Endometrium (tissue), 2 donors: Measurements from ENCODE around the gene OLA1.

Source experiments
- FAIRE-seq: peaks from 2 replicates; lab custom pipeline; 2012; peaks lifted over from hg19 to GRCh38; lab: Jason Lieb, UNC
- donor health status: control.
- donor health status: control.

The OLA1 gene

GRCh38 chr2:174033163-174033550 is 215.2 kb downstream of the OLA1 start:
- FAIRE-seq, result no peak

GRCh38 chr2:174031226-174031625 is 217.1 kb downstream of the OLA1 start:
- FAIRE-seq, result no peak

DNA sequence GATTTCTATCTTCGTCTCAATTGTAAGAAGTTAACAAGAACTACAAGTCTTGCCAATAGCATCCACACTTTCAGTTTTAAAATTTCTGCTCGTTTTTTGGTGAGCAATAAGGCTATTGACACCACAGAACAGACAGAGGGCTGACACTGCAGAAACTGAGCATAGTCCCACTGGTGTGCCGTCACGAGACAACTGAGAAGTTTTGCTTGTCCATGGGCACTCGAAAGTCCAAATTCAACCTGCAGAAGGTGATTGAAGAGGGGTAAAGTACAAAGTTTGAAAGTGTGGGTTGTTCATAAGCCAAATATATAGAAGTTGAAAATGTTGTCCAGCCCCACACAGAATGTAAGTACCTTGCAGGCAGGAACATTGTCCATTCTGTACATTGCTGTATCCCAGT is 219.4 kb downstream of the OLA1 start:
- no peak for FAIRE-seq

GRCh38 chr2:174027956-174028355 is 220.4 kb downstream of the OLA1 start:
- FAIRE-seq, result no peak

DNA sequence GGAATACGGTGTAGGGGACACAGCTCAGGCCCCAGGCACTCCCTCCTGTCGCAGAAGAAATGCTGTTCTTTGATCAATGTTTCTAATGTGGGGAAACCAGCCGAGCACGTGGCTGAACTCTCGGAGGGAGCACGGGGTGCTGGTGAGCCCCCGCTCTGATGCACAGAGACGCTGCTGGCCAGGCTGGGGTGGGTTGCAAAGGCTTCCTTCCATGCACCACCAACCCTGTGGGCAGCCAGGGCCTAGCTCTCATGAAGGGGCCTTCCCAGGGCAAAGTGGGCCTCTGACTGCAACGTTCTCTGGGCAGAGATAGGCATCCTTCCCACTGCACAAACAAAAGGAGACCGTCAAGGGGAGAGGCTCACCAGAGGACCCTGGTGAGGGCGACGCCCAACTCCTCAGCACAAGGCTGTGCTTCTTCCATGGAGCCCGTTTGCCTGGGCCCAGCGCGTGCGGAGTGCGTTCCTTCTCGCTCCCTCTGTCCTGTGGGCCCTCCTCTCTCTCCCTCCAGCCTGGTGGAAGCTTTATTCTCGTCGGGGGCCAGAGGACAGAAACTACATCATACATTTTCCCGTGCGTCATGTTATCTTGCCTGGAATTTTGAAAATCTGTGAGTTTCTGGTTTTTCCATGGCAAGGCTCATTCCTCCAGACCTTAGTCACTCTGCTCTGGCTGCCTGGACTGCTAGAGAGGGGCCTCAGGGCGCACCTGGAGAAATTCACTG is 222.0 kb downstream of the OLA1 start:
- FAIRE-seq, result no peak

DNA sequence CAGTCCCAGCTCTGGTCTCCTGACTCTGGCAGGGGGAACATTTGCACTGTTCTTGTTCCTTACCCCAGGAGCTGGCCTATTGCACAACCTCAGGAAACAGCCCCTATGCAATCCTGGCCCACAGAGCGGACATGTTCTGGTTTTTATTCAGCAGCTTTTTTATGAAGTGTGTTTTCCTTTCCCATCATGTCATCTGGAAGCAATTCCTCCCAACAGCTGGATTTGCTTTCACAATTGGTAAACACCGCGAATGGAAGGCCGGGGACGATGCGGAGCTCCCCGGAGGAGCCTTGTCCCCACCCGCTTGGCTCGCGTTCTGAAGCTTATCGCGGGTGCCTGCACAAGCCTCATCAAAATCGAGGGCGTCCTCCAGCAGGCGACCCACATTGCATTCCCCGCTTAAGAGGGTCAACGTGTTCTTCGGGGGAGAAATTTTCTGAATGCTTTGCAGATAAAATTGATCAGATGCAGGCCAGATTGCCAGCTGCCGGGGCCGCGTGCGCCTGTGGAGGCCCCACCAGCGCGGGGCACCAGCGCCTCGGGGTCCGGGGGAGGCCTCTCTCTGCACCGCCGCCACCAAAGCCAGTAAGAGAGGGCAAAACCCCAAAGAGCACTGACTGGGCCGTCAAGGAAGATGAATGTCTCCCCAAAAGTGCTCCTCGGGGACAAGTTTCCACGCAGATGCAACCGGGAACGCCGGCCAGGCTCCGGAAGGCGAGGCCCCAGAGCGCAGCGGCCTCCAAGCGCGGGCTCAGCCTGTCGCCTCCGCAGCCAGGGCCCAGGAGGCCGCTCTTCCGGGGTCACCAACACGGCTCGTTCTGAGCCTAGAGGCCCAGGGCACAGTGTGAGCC is 222.8 kb downstream of the OLA1 start:
- FAIRE-seq, result peak; percentile 91

GRCh38 chr2:174024524-174025270 is 223.6 kb downstream of the OLA1 start:
- FAIRE-seq, result peak; percentile 90

- FAIRE-seq, result no peak
These were observed 224.5 kb downstream of the OLA1 start for GRCh38 chr2:174023591-174024523.
